ENCODE data around the gene SCAPER.

- TF ChIP-seq ZNF704 (tag by site-specific recombination; IDR thresholded peaks at IDR 0.05) (no peak), YY2 (tag by site-specific recombination; IDR thresholded peaks at IDR 0.05) (no peak), KLF16 (tag by site-specific recombination; IDR thresholded peaks at IDR 0.05) (no peak), PRDM10 (tag by site-specific recombination; IDR thresholded peaks at IDR 0.05) (no peak), ZNF341 (tag by site-specific recombination; IDR thresholded peaks at IDR 0.05; ENCODE audit: low read depth) (no peak), ZBTB20 (tag by site-specific recombination; IDR thresholded peaks at IDR 0.05) (no peak; the same call in 1 of the 2 replicates), ZEB2 (tag by site-specific recombination; IDR thresholded peaks at IDR 0.05) (no peak)
- TF ChIP-seq, protein P1, sequence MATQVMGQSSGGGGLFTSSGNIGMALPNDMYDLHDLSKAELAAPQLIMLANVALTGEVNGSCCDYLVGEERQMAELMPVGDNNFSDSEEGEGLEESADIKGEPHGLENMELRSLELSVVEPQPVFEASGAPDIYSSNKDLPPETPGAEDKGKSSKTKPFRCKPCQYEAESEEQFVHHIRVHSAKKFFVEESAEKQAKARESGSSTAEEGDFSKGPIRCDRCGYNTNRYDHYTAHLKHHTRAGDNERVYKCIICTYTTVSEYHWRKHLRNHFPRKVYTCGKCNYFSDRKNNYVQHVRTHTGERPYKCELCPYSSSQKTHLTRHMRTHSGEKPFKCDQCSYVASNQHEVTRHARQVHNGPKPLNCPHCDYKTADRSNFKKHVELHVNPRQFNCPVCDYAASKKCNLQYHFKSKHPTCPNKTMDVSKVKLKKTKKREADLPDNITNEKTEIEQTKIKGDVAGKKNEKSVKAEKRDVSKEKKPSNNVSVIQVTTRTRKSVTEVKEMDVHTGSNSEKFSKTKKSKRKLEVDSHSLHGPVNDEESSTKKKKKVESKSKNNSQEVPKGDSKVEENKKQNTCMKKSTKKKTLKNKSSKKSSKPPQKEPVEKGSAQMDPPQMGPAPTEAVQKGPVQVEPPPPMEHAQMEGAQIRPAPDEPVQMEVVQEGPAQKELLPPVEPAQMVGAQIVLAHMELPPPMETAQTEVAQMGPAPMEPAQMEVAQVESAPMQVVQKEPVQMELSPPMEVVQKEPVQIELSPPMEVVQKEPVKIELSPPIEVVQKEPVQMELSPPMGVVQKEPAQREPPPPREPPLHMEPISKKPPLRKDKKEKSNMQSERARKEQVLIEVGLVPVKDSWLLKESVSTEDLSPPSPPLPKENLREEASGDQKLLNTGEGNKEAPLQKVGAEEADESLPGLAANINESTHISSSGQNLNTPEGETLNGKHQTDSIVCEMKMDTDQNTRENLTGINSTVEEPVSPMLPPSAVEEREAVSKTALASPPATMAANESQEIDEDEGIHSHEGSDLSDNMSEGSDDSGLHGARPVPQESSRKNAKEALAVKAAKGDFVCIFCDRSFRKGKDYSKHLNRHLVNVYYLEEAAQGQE (tag by site-specific recombination; IDR thresholded peaks at IDR 0.05), result no peak
- TF ChIP-seq, protein P2, sequence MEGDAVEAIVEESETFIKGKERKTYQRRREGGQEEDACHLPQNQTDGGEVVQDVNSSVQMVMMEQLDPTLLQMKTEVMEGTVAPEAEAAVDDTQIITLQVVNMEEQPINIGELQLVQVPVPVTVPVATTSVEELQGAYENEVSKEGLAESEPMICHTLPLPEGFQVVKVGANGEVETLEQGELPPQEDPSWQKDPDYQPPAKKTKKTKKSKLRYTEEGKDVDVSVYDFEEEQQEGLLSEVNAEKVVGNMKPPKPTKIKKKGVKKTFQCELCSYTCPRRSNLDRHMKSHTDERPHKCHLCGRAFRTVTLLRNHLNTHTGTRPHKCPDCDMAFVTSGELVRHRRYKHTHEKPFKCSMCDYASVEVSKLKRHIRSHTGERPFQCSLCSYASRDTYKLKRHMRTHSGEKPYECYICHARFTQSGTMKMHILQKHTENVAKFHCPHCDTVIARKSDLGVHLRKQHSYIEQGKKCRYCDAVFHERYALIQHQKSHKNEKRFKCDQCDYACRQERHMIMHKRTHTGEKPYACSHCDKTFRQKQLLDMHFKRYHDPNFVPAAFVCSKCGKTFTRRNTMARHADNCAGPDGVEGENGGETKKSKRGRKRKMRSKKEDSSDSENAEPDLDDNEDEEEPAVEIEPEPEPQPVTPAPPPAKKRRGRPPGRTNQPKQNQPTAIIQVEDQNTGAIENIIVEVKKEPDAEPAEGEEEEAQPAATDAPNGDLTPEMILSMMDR (tag by site-specific recombination; IDR thresholded peaks at IDR 0.05), result no peak
These were observed 594.6 kb downstream of the SCAPER start for GRCh38 chr15:76310475-76311099.

All from HEK293 (cell line).